ENCODE measurements around the gene EHHADH.

EHHADH gene

DNA sequence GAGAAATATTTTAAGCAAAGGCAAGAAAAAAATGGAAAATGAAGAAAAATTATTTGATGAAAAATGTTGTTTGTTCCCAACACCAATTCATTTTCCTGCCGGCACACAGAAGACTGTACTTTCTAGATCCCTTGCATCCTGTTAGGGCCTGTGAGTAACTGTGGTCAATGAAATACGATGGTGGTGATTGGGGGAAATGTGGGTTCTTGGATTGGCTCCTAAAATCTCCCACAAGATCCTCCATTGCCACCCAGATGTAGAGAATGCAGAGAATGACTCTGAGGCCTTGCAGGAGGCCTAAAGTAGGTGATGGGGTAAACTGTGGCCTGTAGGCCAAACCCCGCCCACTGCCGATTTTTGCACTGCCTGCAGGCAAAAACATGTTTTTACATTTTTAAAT lies 54.6 kb downstream of the EHHADH start:
- no peak for DNase-seq (ENCODE audit: low read depth in 2 of 2, low spot score in 1 of 2)

DNA sequence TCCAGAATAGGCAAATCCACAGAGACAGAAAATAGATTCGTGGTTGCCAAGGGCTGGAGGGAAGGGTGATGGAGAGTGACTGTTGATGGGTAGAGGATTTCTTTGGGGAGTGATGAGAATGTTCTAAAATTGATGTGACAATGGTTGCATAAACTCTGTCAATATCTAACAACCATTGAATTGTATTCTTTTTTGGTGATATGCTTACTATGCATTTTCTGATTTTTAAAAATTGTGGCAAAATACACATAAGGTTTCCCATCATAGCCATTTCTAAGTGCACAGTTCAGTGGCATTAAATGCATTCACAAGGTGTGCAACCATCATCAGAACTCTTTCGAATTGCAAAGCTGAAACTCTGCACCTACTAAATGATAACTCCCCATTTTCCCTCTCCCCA lies 56.8 kb downstream of the EHHADH start:
- no peak for DNase-seq (ENCODE audit: low read depth in 2 of 2, low spot score in 1 of 2)

DNA sequence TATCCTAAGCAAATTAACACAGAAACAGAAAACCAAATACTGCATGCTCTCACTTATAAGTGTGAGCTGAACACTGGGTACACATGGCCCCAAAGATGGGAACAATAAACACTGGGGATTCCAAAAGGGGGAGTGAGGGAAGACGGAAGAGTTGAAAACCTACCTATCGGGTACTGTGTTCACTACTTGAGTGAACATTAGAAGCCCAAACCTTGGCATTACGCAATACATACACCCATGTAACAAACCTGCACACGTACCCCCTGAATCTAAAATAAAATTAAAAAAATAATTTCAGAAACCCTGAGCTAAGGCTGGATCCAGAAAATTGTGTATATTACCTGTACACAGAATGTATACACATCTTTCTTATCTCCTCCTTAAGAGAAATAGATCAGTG lies 58.2 kb downstream of the EHHADH start:
- no peak for DNase-seq (ENCODE audit: low read depth in 2 of 2, low spot score in 1 of 2)

DNA sequence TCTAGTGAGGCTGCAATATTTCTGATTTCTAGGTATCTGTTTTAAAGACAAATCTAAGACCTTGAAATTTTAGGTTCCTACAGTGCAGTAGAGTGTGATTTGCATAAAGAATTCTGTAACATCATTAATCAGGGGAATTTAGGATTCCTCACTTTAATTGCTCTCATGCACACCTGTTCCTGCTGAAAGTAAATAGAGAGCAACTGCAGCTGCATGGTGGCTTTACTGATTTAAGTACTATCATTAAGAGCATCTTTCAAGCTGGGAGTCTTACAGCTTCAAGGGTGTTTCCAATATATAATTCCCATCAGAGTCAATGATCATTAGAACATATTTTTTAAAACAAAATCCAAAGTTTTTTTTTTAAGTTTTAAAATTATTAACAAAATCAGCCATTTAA lies 65.0 kb downstream of the EHHADH start:
- no peak for DNase-seq (ENCODE audit: low read depth in 2 of 2, low spot score in 1 of 2)

GRCh38 chr3:185187391-185187790 lies 66.5 kb downstream of the EHHADH start:
- no peak for DNase-seq (ENCODE audit: low read depth in 2 of 2, low spot score in 1 of 2)

GRCh38 chr3:185176750-185177359 lies 77.0 kb downstream of the EHHADH start:
- no peak for DNase-seq (ENCODE audit: low read depth in 2 of 2, low spot score in 1 of 2)

DNA sequence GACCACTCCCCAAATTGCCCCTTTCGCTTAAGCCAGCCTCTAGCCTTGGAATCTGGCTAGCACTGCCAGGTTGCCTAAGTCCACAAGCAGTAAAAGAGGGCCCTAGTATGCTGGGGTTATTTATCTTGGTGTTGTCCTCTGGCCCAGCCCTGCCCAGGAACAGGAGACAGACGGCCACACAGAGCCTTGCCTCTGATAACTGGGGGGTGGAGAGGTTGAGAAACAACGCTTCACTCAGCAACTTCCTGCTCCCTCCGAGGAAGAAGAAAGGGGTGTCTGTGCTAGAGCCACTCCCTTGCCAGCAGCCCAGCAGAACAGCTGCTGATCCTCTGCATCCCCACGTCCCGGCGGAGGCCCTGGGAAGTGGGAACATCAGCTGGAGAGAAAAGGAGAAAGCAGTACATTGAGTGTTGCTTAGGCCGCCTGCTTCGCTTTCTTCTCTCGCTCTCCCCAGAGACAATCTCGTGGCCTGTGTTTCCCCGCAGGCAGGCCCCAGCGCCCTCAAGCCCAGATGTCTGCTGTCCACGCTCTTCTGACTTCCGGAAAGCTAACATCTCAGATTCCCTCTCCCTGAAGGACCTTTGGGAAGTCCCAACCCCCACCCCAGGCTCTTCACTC lies 78.4 kb downstream of the EHHADH start:
- no peak for DNase-seq (ENCODE audit: low read depth in 2 of 2, low spot score in 1 of 2)

- no peak for DNase-seq (ENCODE audit: low read depth in 2 of 2, low spot score in 1 of 2)
Observed at GRCh38 chr3:185172086-185173049, 81.5 kb downstream of the EHHADH start.

DNA sequence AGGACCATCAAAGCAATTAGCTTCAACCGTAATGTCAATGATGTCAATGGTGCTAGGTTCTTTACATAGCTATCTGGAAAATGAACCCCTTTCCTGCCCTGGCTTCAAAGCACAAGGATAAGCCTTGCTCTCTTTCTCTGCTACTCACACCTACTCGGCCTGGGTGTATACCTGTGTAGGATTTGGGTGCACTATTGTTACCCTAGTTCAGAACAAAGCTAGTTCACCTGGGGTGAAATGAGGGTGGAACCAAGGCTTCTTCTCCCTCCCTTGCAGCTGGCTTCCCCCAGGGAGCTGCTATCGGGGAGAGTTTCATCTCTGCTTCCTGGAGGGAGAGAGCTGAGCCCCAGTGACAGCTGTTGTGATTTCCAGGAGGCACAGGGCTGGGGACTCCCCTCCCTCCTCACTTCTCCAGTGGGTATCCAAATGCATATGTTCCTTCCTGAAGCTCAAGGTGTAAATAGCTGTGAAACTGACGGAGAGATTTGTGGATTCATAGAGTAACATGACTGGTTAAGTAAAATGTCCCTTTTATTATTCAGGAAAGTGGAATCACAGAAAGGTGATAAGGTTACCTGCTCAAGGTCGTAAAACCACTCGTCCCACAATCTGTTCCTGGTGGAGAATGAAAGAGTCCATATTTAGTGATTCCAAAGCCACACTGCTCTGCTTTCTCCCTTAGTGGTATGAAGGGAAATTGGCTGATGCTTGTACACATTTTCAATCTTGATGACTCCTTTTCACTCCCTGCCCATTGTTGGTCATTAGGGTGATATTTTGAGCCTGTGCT lies 89.2 kb downstream of the EHHADH start:
- no peak for DNase-seq (ENCODE audit: low read depth in 2 of 2, low spot score in 1 of 2)

DNA sequence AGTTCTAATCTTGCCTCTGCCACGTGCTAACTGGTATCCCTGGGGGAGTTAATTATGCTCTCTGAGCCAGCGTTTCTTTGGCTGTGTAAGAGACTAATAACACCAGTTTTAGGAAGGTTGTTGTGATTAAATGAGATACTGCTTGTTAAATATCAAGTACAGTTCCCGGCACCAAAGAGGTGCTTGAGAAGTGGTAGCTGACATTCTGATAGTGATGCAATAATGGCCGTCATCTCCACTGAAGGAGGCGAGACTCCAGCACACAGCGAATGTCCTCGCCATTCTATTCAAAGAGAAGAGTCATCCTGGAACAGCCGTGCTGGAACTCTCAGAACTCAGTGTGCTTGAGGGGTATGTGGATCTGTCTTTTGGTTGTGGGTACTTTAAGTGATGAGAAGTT lies 91.2 kb downstream of the EHHADH start:
- no peak for DNase-seq (ENCODE audit: low read depth in 2 of 2, low spot score in 1 of 2)

DNA sequence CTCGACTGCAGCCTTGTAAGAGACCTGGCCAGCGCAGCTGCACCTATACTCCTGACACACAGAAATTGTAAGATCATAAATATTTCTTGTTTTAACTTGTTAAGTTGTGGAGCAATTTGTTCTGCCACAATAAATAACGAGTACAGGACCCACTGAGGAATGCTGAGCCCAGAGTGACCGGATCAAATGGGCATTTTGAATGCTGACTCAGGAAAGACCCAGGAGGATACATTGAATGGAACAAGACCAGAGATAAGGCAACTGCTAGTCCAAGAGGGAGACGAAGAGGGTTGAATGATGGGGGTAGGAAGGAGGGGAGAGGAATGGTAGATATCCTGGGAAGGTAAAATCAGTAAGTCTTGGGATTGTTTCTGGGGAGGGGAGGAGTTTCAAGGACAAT lies 92.1 kb downstream of the EHHADH start:
- no peak for DNase-seq (ENCODE audit: low read depth in 2 of 2, low spot score in 1 of 2)

- DNase-seq (ENCODE audit: low read depth in 2 of 2, low spot score in 1 of 2), result no peak
Observed at GRCh38 chr3:185157347-185157746, 96.5 kb downstream of the EHHADH start.

DNA sequence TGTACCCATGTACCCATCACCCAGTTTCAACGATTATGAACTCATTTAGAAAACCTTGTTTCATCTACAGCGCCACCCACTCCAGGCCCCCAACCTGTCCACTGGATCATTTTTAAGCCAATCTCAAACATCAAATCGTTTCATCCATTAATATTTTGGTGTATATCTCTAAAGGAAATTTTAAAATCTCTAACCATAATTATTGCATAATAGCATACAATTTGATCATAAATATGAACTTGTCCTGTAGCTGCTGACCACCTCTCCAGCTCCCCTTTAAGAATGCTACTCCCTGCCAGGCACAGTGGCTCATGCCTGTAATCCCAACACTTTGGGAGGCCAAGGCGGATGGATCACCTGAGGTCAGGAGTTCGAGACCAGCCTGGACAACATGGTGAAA lies 98.2 kb downstream of the EHHADH start:
- DNase-seq (ENCODE audit: low read depth in 2 of 2, low spot score in 1 of 2), result no peak

DNA sequence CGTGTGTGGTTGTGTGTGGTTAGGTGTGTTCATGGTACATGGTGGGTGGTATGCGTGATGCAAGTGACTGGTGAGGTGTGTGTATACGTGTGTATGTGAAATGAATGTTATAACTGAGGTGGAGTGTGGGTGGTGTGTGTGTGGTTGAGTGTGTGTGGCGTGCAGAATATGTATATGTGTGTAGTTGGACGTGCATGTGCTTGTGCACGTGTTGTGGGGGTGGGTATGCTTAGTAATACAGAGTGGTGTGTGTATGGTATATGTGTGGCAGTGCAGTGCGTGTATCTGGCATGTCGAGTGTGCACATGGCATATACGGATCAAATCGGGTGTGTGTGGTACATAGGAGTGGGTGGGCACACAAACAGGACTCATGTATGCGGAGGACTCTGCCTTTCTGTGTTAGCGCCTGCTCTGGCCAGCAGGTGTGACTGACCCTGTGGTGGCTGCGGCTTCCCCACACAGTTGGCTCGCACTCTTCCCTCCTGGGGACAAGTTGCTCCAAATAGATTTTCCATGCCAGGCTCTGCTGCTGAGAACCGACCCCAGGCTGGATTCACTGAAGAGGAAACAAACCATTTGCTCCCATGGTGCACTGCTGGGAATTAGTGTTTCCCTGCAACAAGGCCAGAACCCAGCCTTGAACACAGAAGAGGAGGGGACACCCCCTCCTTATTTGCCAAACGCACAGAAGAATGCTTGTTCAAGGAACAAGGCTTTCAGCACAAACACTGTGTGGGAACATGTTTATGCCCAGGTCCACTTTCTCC lies 99.8 kb downstream of the EHHADH start:
- no peak for DNase-seq (ENCODE audit: low read depth in 2 of 2, low spot score in 1 of 2)

GRCh38 chr3:185153171-185153771 lies 100.6 kb downstream of the EHHADH start:
- no peak for DNase-seq (ENCODE audit: low read depth in 2 of 2, low spot score in 1 of 2)

- DNase-seq (ENCODE audit: low read depth in 2 of 2, low spot score in 1 of 2), result no peak
Observed at GRCh38 chr3:185152410-185153170, 101.3 kb downstream of the EHHADH start, which contains the start of gene C3orf70. Gene C3orf70, minus strand, starts transcription at chr3:185153060. Its CDS starts 237 bp downstream, at chr3:185152823.

GRCh38 chr3:185151964-185152409 lies 101.9 kb downstream of the EHHADH start:
- no peak for DNase-seq (ENCODE audit: low read depth in 2 of 2, low spot score in 1 of 2)

GRCh38 chr3:185151101-185151963 lies 102.5 kb downstream of the EHHADH start:
- no peak for DNase-seq (ENCODE audit: low read depth in 2 of 2, low spot score in 1 of 2)

Data from stimulated activated CD8-positive, alpha-beta memory T cell treated with anti-CD3 and anti-CD28 coated beads, Interleukin-4, amount 100 ng/mL, for 1 hour (primary cell).